ENCODE results near the gene LACTBL1.

DNA sequence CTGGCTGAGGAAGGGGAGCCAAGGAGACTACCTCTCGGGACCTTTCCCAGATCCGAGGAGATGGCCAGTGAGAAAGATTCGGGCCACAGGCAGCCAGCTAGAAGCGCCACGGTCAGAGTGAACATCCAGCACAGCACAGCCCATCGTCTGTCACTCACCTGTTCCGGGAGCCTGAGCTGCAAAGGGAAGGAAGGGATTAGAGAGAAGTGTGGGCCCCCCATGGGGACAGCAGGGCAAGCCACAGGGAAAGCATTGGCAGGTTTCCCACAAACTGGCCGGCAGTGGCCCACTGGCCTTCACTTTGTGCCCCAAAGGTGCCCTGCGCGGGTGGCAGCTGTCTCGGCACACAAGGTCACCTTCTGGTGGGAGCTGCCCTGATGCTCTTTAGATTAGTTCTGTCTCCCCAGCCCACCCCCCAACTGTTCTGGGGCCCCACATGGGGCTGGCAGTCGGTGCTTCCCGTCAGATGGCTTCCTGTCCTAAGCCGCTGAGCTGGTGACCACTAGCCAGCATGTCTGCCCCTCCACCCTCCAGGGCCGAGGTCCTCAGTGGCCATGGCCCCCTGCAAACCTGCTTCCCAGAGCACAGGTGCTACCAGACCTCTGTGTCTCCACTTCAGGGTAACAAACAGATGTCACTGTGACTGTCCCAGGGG lies 56.7 kb downstream of the LACTBL1 start:
- TF ChIP-seq, protein P1, sequence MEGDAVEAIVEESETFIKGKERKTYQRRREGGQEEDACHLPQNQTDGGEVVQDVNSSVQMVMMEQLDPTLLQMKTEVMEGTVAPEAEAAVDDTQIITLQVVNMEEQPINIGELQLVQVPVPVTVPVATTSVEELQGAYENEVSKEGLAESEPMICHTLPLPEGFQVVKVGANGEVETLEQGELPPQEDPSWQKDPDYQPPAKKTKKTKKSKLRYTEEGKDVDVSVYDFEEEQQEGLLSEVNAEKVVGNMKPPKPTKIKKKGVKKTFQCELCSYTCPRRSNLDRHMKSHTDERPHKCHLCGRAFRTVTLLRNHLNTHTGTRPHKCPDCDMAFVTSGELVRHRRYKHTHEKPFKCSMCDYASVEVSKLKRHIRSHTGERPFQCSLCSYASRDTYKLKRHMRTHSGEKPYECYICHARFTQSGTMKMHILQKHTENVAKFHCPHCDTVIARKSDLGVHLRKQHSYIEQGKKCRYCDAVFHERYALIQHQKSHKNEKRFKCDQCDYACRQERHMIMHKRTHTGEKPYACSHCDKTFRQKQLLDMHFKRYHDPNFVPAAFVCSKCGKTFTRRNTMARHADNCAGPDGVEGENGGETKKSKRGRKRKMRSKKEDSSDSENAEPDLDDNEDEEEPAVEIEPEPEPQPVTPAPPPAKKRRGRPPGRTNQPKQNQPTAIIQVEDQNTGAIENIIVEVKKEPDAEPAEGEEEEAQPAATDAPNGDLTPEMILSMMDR (IDR thresholded peaks at IDR 0.05): no peak
- TF ChIP-seq EZH2 (IDR thresholded peaks at IDR 0.05; ENCODE audit: borderline replicate concordance, insufficient read depth, low read depth, low read length, poor library complexity, severe bottlenecking): no peak
